ENCODE data around the gene ZNF497. TPM values are rescaled to one million over a fixed set of nuclear protein-coding genes. Genes with fewer than 3 reads are reported as not detected.
"Not testable (repeated sequence)": the region's sequence is repeated elsewhere in the genome, so short reads cannot be mapped to it uniquely, and the experiment has no call there.

The ZNF497 gene
- total RNA-seq, result 0.76 and 2.2 TPM in 2 replicates

DNA sequence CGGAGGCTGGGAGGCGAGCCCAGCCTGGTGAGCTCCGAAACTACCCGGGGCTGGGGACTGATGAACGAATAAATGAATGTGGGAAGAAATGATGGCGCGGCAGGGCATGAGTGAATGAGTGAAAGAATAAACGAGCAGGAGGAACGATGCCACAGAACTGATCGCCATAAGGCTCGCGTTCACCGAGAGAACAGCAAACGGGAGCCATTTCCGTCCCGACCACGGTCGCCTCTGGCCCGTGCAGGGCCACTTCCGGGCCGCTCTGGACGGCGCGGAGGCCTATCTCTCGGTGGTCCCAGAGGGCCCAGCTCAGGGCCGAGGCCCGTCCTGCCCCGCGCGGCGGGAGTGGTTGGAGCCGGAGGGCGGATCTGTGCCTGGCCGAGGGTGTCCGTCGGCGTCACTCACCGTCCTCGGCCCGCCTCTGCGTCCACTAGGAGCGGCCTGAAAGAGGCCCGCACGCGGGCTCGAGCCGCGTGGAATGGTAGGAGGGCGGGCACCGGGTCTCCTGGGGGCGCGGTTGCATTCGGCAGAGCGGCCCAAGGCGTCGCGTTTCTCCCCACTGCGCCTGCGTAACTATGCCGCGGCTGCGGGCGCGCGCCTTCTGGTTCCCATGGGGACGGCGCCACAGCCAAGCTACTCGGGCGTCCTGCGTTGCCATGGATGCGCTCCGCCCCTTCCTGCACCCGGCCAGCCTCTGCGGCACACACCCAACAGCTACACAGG lies at the start of gene ZNF497:
Gene ZNF497, minus strand, starts transcription at position 480 of the 723 bp plus-strand sequence. CDS start 5,116 bp downstream, outside the sequence.
- intact Hi-C loops (cut with micrococcal nuclease), result loop anchor here (1.0 kb wide), 2 partner anchors 19 to 39 kb away; partner anchors contain the start of gene ZNF837
- Mint-ChIP-seq H3K9me3 (no peaks in the 10 kb centered on the region), H3K4me1 (ENCODE audit: low read depth) (peaks cover 6% of the 10 kb centered on the region), H3K36me3 (ENCODE audit: low read depth) (peaks cover 2% of the 10 kb centered on the region), H3K27me3 (ENCODE audit: low read depth) (no peaks in the 10 kb centered on the region), H3K27ac (peak within 1 kb of the TSS; percentile 88), H3K4me3 (ENCODE audit: low read depth) (peak within 1 kb of the TSS; percentile 91)
- DNase-seq (ENCODE audit: low spot score), result peak; percentile 95

DNA sequence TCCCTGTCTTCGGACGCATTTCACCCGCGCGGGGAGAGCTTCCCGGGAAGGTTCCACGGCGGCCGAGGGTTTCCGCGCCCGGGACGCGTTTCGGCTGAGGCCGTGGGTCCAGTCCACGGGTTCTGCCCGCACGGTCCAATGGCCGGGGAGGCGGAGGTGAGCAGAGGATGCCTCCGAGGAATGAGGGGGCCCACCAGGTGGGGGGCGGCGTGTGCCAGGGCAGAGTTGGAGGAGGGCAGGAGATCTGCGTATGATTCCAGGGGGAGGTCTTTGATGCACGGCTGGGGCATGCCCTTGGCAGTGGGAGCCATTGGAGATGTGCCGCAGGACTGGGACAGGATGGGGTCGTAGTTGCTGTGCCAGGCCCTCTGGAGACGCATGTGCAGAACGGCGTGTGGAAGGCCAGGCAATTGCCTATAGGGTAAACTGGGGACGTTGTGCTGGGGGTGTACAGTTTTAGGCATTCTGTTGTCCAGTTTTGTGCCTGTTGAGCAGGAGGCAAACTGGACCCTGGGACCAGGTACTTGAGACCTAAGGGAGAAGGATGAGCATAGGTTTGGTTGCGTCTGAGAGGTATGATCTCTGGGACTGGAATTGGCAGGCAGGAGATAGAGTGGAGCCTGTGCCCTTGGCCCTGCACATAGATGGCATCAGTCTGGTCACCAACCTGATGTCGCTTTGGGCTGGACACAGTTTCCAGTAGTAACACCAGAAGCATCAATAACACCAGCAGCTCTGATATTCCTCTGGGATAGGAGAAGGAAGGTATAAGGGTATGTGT lies 46.6 kb upstream of the ZNF497 start:
- Mint-ChIP-seq H3K4me1 (ENCODE audit: low read depth) (peaks cover 27% of the 10 kb centered on the region), H3K36me3 (ENCODE audit: low read depth) (peaks cover 13% of the 10 kb centered on the region), H3K4me3 (ENCODE audit: low read depth) (peak overlapping the region; percentile 85), H3K9me3 (peaks cover 6% of the 10 kb centered on the region), H3K27ac (peak overlapping the region; percentile 36), H3K27me3 (ENCODE audit: low read depth) (no peaks in the 10 kb centered on the region)
- DNase-seq (ENCODE audit: low spot score), result no peak
- intact Hi-C loops (cut with micrococcal nuclease), result loop anchor here (2.0 to 5.0 kb wide), 3 partner anchors 68 to 227 kb away; partner anchors contain the start of genes ERVK3-1, ZNF274 and ZNF446

DNA sequence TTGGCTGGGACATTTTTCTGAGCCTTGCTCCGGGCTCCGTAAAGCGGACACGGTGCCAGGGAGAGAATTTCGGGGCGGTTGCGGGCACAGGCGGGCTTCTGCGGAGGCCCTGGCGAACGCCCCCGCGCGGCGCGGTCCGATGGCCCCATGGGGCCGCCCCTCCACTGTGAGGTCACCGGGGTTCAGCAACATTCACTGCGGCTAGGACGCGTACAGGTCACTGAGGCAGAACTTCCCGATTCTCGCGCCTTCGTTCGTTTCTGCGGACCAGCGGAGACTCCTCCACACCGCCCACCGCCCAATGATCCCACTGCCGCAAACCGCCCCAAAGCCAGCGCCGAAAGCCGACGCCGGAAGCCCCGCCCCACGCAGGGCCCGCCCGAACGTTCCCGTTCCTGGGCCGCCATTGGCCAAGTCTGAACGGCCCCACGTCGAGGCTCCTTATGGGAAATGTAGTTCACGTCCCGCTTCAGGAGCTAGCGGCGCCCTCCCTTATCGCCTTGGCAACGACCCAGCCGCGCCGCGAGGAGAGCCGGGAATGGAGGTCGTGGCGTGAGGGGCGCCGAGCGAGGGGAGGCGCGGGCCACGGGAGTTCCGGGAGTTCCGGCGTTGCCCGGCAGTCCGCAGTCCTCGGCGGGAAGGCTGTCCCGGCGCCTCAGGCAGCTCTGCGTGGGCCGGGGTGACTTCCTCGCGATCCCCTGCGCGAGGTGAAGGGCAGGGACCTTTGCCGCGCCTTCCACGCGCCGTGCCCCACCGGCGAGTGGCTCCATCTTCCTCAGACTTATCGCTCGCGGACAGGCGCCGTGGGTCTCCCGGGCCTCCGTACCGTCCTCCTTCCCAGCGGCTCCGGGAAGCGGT lies 45.8 kb upstream of the ZNF497 start, which contains the start of gene ZNF584:
Gene ZNF584, plus strand, starts transcription at position 498 of the 858 bp plus-strand sequence. CDS start 499 bp downstream, outside the sequence.
- peak within 1 kb of the TSS; percentile 90 for H3K27ac Mint-ChIP-seq
- DNase-seq (ENCODE audit: low spot score), result peak; percentile 89
- H3K4me1 Mint-ChIP-seq (ENCODE audit: low read depth), result peaks cover 32% of the 10 kb centered on the region
- peaks cover 10% of the 10 kb centered on the region for H3K36me3 Mint-ChIP-seq (ENCODE audit: low read depth)
- H3K4me3 Mint-ChIP-seq (ENCODE audit: low read depth), result peak within 1 kb of the TSS; percentile 85
- intact Hi-C loops (cut with micrococcal nuclease), result loop anchor here (1.0 to 5.0 kb wide), 8 partner anchors 21 to 226 kb away; partner anchors contain the start of genes ERVK3-1, RPS5, ZNF274 and ZNF324B
- H3K9me3 Mint-ChIP-seq, result peaks cover 6% of the 10 kb centered on the region
- no peaks in the 10 kb centered on the region for H3K27me3 Mint-ChIP-seq (ENCODE audit: low read depth)

DNA sequence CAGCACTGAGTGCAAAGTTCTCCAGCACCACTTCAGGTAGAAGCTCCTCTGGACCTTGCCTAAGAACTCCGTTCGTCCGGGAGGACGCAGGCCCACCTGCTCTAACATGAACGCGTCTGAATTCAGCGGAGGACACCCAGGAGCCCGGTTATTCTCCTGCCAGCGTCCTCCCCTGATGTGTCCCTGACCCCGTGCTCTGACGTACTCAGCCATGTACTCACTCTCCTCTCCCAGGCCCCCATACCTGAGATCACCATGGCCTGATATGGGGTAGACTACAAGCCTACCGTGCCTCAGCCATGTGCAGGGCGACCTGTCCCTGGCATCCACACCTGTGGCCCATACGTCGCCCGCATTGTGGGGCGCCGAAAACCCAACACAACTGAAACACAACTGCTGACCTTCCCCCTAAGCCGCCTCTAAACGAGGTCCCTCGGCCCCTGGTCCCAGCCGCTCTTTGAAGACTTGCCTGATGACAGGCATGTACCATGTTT lies 45.2 kb upstream of the ZNF497 start:
- H3K4me3 Mint-ChIP-seq (ENCODE audit: low read depth), result peak overlapping the region; percentile 85
- no peak for DNase-seq (ENCODE audit: low spot score)
- H3K4me1 Mint-ChIP-seq (ENCODE audit: low read depth), result peaks cover 35% of the 10 kb centered on the region
- H3K36me3 Mint-ChIP-seq (ENCODE audit: low read depth), result peaks cover 7% of the 10 kb centered on the region
- H3K9me3 Mint-ChIP-seq, result peaks cover 3% of the 10 kb centered on the region
- no peaks in the 10 kb centered on the region for H3K27me3 Mint-ChIP-seq (ENCODE audit: low read depth)
- H3K27ac Mint-ChIP-seq, result peak overlapping the region; percentile 90
- intact Hi-C loops (cut with micrococcal nuclease), result loop anchor here (1.0 to 5.0 kb wide), 8 partner anchors 20 to 225 kb away; partner anchors contain the start of genes ERVK3-1, RPS5, ZNF274 and ZNF324B

DNA sequence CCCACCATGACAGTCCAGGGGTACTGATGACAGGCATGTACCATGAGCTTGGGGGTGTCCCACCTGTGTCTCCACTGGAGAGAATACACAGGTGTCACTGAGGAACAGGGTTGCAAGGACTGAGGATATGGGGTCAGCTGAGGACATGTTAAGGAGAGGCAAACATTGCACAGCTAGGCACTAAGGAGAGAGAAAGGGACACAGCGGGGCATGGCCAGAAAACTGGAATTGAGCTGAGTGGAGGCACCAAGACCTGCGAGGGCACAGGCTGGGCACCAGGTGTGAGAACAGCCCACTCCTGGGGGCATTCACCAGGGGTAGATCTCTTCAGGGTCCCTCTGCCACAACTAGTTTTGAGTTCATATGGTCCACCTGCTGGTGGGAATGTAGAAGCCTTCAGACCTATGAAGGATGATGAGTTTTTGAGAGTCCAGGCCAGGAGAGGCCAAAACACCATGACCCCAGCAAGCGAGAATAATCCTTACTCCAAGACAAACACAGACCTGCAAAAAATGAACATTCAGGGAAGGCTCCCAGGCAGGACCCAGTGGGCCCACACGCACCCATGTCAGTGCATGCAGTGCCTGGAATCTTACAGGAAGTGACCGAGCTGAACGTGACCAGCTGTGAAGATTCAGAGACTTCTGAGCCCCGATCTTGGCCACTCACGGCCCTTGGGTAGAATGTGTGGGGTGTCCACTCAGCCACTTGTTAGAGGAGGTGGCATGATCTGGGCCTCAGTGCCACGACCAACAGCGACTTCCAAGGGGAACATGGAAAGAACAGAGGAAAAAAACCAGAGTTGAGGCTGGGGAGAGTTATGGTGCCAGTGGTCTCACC lies 44.5 kb upstream of the ZNF497 start:
- H3K4me3 Mint-ChIP-seq (ENCODE audit: low read depth), result peak overlapping the region; percentile 85
- H3K27me3 Mint-ChIP-seq (ENCODE audit: low read depth), result no peaks in the 10 kb centered on the region
- no peak for DNase-seq (ENCODE audit: low spot score)
- no peaks in the 10 kb centered on the region for H3K9me3 Mint-ChIP-seq
- H3K27ac Mint-ChIP-seq, result peak overlapping the region; percentile 90
- peaks cover 35% of the 10 kb centered on the region for H3K4me1 Mint-ChIP-seq (ENCODE audit: low read depth)
- intact Hi-C loops (cut with micrococcal nuclease), result loop anchor here (5.0 kb wide), 1 partner anchor 225 kb away; the partner anchor contains the start of gene ZNF274
- H3K36me3 Mint-ChIP-seq (ENCODE audit: low read depth), result peaks cover 3% of the 10 kb centered on the region

DNA sequence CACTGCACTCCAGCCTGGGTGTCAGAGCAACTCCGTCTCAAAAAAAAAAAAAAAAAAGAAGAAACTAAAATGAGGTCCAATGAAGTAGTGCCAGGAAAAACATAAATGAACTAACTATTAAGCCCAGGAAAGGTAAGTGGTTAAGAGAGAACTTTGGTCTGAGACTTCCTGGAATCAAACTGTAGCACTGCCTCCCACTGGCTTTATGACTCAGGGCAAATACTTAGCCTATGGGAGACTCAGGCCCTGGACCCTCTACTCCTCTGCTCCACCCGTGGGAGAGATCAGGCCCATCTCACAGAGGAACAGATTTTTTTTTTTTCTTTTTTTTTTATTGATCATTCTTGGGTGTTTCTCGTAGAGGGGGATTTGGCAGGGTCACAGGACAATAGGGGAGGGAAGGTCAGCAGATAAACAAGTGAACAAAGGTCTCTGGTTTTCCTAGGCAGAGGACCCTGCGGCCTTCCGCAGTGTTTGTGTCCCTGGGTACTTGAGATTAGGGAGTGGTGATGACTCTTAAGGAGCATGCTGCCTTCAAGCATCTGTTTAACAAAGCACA lies 41.4 kb upstream of the ZNF497 start:
- H3K4me3 Mint-ChIP-seq (ENCODE audit: low read depth); DNase-seq (ENCODE audit: low spot score); H3K27me3 Mint-ChIP-seq (ENCODE audit: low read depth); H3K36me3 Mint-ChIP-seq (ENCODE audit: low read depth); H3K9me3 Mint-ChIP-seq; H3K27ac Mint-ChIP-seq: not testable (repeated sequence)
- peaks cover 27% of the 10 kb centered on the region for H3K4me1 Mint-ChIP-seq (ENCODE audit: low read depth)
- intact Hi-C loops (cut with micrococcal nuclease), result loop anchor here (5.0 kb wide), 1 partner anchor 77 kb away; the partner anchor contains the start of gene ZSCAN22

DNA sequence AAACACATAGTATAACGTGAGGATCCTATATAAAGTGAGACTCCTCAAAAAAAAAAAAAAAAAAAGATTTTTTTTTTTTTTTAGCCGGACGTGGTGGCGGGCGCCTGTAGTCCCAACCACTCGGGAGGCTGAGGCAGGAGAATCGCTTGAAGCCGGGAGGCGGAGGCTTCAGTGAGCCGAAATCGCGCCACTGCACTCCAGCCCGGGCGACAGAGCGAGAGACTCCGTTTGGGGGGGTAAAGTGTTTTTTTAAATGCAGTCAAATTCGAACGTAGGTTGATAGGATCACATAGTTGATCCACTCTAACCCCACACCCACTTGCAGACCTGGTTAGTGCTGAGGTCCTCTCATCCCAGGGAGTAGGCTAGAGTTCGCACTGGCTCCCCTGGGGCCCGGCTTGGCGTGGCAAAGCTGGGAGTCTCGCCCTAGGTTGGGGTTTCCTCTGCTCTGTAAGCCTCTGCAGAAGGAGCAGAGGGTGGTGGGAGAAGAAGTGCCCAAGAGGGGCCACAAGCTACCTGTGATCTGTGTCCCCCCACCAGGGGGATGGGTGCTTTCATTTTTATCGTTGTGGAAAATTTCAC lies 39.4 kb upstream of the ZNF497 start:
- Mint-ChIP-seq H3K27me3 (ENCODE audit: low read depth) (peaks cover 5% of the 10 kb centered on the region), H3K9me3 (no peaks in the 10 kb centered on the region), H3K4me1 (ENCODE audit: low read depth) (peaks cover 16% of the 10 kb centered on the region), H3K4me3 (ENCODE audit: low read depth) (peak overlapping the region; percentile 80), H3K36me3 (ENCODE audit: low read depth) (no peaks in the 10 kb centered on the region), H3K27ac (no peak overlapping the region)
- no peak for DNase-seq (ENCODE audit: low spot score)
- intact Hi-C loops (cut with micrococcal nuclease), result loop anchor here (1.0 to 5.0 kb wide), 5 partner anchors 21 to 112 kb away; partner anchors contain the start of genes ZNF132, ZNF497, ZNF837 and ZSCAN22

DNA sequence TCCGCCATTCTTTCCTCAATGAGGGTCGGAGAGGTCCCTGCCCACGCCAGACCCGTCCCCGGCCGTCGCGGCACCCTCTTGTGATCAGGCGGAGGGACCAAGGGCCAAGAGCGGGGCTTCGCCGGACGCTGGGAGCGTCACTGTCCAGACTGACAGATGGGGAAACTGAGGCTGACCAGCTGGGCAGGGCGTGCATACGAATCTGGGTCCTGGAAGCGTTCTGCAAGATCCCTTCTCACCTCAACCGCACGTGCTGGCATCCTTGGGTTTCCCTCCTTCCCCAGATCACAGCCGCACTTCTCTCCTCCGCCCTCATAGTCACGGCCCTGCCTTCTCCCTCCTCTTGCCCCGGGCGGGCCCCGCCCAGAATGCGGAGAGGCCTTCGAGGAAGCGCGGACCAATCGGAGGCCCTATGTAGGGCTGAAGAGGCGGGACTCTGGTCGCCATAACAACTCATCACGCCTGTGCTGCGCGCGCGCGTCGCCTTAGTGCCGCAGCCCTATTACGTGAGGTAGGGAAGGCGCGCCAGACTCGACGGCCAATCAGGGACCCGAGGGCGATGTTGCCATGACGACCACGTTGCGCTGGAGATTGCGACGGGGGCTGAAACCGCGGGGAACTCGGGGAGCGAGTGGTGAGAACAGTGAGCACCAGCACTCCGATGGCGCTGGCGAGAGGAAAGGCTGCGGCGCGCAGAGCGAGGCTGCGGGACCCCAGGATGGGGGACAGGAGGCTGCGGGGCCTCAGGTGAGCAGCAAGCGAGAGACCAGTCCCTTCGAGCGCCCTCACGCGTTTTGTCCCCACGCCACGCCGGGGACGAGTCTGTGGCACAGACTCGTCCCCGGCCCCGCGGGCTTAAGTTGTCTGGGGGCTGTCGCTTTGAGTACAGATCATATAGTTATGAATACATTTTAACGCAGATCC lies 38.6 kb upstream of the ZNF497 start:
- H3K27me3 Mint-ChIP-seq (ENCODE audit: low read depth), result peaks cover 5% of the 10 kb centered on the region
- DNase-seq (ENCODE audit: low spot score), result peak; percentile 99
- peak overlapping the region; percentile 58 for H3K27ac Mint-ChIP-seq
- intact Hi-C loops (cut with micrococcal nuclease), result loop anchor here (1.0 to 5.0 kb wide), 5 partner anchors 20 to 113 kb away; partner anchors contain the start of genes ZNF132, ZNF497, ZNF837 and ZSCAN22
- H3K36me3 Mint-ChIP-seq (ENCODE audit: low read depth), result peaks cover under 1% of the 10 kb centered on the region
- no peaks in the 10 kb centered on the region for H3K9me3 Mint-ChIP-seq
- peaks cover 12% of the 10 kb centered on the region for H3K4me1 Mint-ChIP-seq (ENCODE audit: low read depth)
- H3K4me3 Mint-ChIP-seq (ENCODE audit: low read depth), result peak overlapping the region; percentile 80

DNA sequence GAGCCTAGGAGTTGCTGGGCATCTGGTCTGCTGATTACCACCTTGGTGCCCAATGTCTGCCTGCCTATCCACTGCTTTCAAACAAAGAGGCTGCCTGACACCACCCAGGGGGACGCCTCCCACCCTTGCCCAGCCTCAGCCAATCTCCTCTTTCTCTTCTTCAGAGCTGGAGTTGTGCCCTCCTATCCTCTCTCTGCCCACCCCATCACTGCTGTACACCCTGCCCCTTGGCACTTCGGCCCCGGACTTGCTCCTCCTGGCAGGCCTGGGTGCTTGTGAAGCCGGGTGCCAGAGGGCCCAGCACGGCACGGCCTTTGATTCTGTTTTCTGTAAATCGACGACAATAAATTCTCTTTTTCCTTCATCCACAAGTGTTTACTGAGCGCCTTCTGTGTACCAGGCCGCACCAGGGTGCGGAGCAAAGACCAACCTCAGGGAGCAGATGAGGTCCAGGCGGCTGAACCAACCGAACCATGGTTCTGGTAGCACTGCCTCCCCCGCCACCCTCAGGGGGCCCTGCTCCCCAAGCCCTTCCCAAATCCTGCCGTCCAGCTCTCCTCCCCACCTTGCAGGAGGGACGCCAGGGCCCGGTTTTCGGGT lies 37.9 kb upstream of the ZNF497 start:
- H3K4me3 Mint-ChIP-seq (ENCODE audit: low read depth), result peak overlapping the region; percentile 80
- peaks cover 5% of the 10 kb centered on the region for H3K27me3 Mint-ChIP-seq (ENCODE audit: low read depth)
- no peaks in the 10 kb centered on the region for H3K9me3 Mint-ChIP-seq
- no peak for DNase-seq (ENCODE audit: low spot score)
- peaks cover 8% of the 10 kb centered on the region for H3K36me3 Mint-ChIP-seq (ENCODE audit: low read depth)
- H3K4me1 Mint-ChIP-seq (ENCODE audit: low read depth), result peaks cover 14% of the 10 kb centered on the region
- intact Hi-C loops (cut with micrococcal nuclease), result loop anchor here (5.0 kb wide), 1 partner anchor 73 kb away; the partner anchor contains the start of gene ZSCAN22
- H3K27ac Mint-ChIP-seq, result no peak overlapping the region

Data from activated T-helper 2 cell treated with anti-CD3 and anti-CD28 coated beads, Interferon-gamma antibody, Interleukin-2, Interleukin-4, amounts not matched to agents 10 μg/mL and 5 μg/mL and 100 μg/mL, durations not matched to agents 14 hours and 24 hours and 36 hours (primary cell).